Chondrocyte (in vitro differentiated cells): ENCODE data around the gene CXXC4. TPM values are rescaled to one million over a fixed set of nuclear protein-coding genes. Genes with fewer than 3 reads are reported as not detected.

ENCODE experiments used
- DNase-seq: peaks from one replicate; pipeline ENCODE4 v3.0.0; 2021; ENCODE audit warnings: mixed read lengths, low spot score
- H3K27ac Mint-ChIP-seq: one replicate; pipeline ENCODE4 v1.8.0; 2021; ENCODE audit warnings: mild to moderate bottlenecking, moderate library complexity, mixed read lengths; ENCODE audit not compliant: unreplicated experiment
- H3K27me3 Mint-ChIP-seq: 2 replicates; pipeline ENCODE4 v1.8.0; 2021; ENCODE audit warnings: low read depth, mixed read lengths
- H3K36me3 Mint-ChIP-seq: 2 replicates; pipeline ENCODE4 v1.8.0; 2021; ENCODE audit warnings: low read depth, mixed read lengths
- H3K4me1 Mint-ChIP-seq: 2 replicates; pipeline ENCODE4 v1.8.0; 2021; ENCODE audit warnings: low read depth, mild to moderate bottlenecking, mixed read lengths
- H3K4me3 Mint-ChIP-seq: one replicate; pipeline ENCODE4 v1.8.0; 2021; ENCODE audit warnings: mild to moderate bottlenecking, moderate library complexity, mixed read lengths; ENCODE audit not compliant: unreplicated experiment
- H3K9me3 Mint-ChIP-seq: 2 replicates; pipeline ENCODE4 v1.8.0; 2021; ENCODE audit warnings: low read depth, mixed read lengths
- long read RNA-seq: library from polyadenylated mRNA; stranded (forward); transcript quantifications from one replicate; pipeline ENCODE4 v2.0.0, GENCODE V29; 2021
- total RNA-seq: library from RNA; stranded (reverse); gene quantifications from 3 replicates; pipeline ENCODE4 v1.2.1, GENCODE V29; 2021
- TF ChIP-seq, protein P1 (sequence below): fragments of 200-600 bp; sonication (generic); IDR thresholded peaks from 2 replicates; pipeline ENCODE4 v1.5.0; 2021; ENCODE audit warnings: antibody characterized with exemption, mild to moderate bottlenecking, moderate library complexity

The CXXC4 gene
- 0.05 TPM in 1 of 3 replicates, not detected in the others for total RNA-seq
- long read RNA-seq = 0 reads

DNA sequence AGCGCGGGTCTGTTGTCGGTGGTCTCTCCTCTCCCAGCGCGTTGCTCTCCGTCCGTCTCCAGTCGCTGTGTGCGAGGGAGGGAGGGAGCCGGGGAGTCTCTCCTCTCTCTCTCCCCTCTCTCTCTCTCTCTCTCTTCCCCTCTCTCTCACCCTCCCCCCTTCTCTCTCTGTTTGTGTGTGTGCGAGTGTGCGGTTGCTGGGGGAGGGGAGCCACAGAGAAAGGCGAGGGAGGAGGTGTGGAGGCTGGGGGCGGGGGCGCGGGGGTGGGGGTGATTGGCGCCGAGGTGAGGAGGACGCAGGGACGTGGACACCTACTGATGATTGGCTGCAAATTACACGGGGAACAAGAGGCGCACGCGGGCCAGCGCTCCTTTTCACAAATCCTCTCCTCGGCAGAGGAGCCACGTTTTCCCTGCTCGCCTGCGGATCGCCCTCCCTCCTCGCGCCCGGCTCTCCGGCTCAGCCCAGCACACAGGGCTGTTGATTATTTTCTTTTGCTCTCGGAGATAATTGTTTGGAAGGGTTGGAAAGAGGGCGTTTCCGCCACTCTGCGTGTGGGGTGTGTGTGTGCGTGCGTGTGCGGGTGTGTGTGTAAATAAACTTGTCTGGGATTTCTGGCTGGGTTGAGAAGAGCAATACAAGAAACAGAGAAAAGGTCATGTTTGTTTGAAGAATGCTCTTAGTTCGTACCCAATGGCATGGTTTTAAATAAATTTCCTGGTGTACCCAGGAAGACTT is at the start of gene CXXC4:
TSS of gene CXXC4 (minus strand) at position 73 of the 738 bp plus-strand sequence. CDS start 3,092 bp downstream, outside the sequence.
- Mint-ChIP-seq H3K36me3 (no peaks in the 10 kb centered on the region), H3K9me3 (no peaks in the 10 kb centered on the region), H3K27me3 (peaks cover 38% of the 10 kb centered on the region), H3K4me1 (peaks cover 27% of the 10 kb centered on the region), H3K4me3 (peak within 1 kb of the TSS; percentile 86), H3K27ac (no peak within 1 kb of the TSS)
- DNase-seq = peak; percentile 57
- TF ChIP-seq, protein P1, sequence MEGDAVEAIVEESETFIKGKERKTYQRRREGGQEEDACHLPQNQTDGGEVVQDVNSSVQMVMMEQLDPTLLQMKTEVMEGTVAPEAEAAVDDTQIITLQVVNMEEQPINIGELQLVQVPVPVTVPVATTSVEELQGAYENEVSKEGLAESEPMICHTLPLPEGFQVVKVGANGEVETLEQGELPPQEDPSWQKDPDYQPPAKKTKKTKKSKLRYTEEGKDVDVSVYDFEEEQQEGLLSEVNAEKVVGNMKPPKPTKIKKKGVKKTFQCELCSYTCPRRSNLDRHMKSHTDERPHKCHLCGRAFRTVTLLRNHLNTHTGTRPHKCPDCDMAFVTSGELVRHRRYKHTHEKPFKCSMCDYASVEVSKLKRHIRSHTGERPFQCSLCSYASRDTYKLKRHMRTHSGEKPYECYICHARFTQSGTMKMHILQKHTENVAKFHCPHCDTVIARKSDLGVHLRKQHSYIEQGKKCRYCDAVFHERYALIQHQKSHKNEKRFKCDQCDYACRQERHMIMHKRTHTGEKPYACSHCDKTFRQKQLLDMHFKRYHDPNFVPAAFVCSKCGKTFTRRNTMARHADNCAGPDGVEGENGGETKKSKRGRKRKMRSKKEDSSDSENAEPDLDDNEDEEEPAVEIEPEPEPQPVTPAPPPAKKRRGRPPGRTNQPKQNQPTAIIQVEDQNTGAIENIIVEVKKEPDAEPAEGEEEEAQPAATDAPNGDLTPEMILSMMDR = no peak

DNA sequence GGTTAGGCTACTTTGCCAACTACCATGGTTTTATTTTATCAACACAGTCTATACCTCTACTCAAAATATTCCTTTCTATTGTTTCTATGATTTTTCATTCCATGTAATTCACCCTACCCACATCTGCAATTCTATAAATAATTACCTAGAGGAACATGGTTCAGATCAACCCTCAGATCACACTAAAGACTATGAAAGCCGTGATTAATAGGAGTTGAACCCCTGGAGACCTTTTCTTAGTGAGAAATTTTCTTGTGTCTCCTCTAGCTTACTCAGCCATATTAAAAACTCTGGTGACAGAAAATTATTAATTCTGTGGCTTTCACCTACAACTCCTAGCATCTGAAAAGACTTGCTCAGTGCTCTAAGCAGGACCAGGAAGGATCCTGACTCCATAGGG is 38.5 kb upstream of the CXXC4 start:
- H3K9me3 Mint-ChIP-seq = peaks cover 9% of the 10 kb centered on the region
- no peak overlapping the region for H3K27ac Mint-ChIP-seq
- no peak for DNase-seq
- H3K36me3 Mint-ChIP-seq = no peaks in the 10 kb centered on the region
- peaks cover 4% of the 10 kb centered on the region for H3K27me3 Mint-ChIP-seq
- no peak overlapping the region for H3K4me3 Mint-ChIP-seq
- TF ChIP-seq, protein P1 = no peak
- H3K4me1 Mint-ChIP-seq = no peaks in the 10 kb centered on the region

DNA sequence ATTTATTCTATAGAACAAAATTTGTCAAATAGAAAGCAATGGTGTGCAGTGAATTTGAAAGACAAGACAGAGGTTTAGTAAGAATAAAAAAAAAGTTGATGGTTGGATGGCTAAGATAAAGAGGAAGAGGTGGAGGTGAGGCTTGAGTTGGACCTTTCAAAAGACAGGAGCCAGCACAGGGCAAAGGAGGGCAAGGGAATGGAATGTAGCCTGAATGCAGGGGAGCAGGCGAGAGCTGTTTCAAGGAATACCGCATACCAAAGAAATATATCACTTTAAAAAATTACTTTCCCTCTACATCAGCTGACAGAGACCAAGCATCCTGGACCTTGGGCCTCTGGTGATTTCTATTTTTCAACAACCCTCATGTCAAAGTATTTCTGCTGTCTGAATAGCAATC is 38.0 kb upstream of the CXXC4 start:
- Mint-ChIP-seq H3K4me3 (no peak overlapping the region), H3K36me3 (no peaks in the 10 kb centered on the region), H3K27me3 (peaks cover 4% of the 10 kb centered on the region), H3K27ac (no peak overlapping the region), H3K9me3 (peaks cover 9% of the 10 kb centered on the region), H3K4me1 (no peaks in the 10 kb centered on the region)
- DNase-seq = no peak
- TF ChIP-seq, protein P1 = no peak

GRCh38 chr4:104531390-104531789 is 36.7 kb upstream of the CXXC4 start:
- no peak overlapping the region for H3K27ac Mint-ChIP-seq
- H3K4me3 Mint-ChIP-seq = no peak overlapping the region
- H3K9me3 Mint-ChIP-seq = peaks cover 9% of the 10 kb centered on the region
- no peaks in the 10 kb centered on the region for H3K36me3 Mint-ChIP-seq
- H3K27me3 Mint-ChIP-seq = peaks cover 4% of the 10 kb centered on the region
- no peak for DNase-seq
- H3K4me1 Mint-ChIP-seq = no peaks in the 10 kb centered on the region
- TF ChIP-seq, protein P1 = peak; percentile 33

DNA sequence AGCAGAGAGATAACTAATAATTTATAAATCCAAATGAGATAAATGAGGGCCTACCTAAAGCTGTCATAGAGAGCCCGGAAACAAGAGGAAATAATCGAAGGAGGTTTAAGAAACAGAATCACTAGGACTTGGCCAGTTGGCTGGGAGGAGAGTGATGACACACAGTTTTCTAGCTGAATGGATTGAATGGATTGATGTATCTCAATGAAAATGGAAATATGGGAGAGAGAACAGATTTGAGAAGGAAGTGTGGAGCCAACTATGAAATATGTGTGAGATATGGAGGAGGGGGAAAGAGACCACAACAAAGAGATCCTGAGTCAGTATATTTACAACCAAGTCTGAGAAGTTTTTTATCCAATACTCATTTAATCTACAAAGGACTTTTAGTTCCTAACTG is 35.7 kb upstream of the CXXC4 start:
- peaks cover 2% of the 10 kb centered on the region for H3K27me3 Mint-ChIP-seq

More for the DNA sequence above, 35.7 kb upstream of the CXXC4 start:
- H3K4me1 Mint-ChIP-seq = no peaks in the 10 kb centered on the region
- DNase-seq = no peak
- peaks cover under 1% of the 10 kb centered on the region for H3K9me3 Mint-ChIP-seq
- H3K4me3 Mint-ChIP-seq = no peak overlapping the region
- TF ChIP-seq, protein P1 = no peak
- H3K27ac Mint-ChIP-seq = no peak overlapping the region
- no peaks in the 10 kb centered on the region for H3K36me3 Mint-ChIP-seq
